HL-60 (cell line): ENCODE results near the gene DOK6.

Experiments
- CTCF ChIP-seq: IDR thresholded peaks from one replicate; pipeline ENCODE4 v1.5.1; 2011; ENCODE audit warnings: low read length, control low read depth, inconsistent platforms; ENCODE audit not compliant: insufficient read depth
- GABPA ChIP-seq: IDR thresholded peaks from 2 replicates; pipeline ENCODE4 v1.6.1; 2012; ENCODE audit warnings: low read depth
- POLR2AphosphoS5 ChIP-seq: IDR thresholded peaks from 2 replicates; pipeline ENCODE4 v1.6.1; 2012; ENCODE audit warnings: low read depth
- REST ChIP-seq: IDR thresholded peaks from 2 replicates; pipeline ENCODE4 v1.6.1; 2012; ENCODE audit warnings: low read depth; ENCODE audit not compliant: insufficient replicate concordance
- SPI1 ChIP-seq: IDR thresholded peaks from 2 replicates; pipeline ENCODE4 v1.6.1; 2012; ENCODE audit warnings: low read depth, mild to moderate bottlenecking, borderline replicate concordance

GRCh38 chr18:69865776-69866175 is 465.1 kb downstream of the DOK6 start:
- TF ChIP-seq CTCF (no peak), POLR2AphosphoS5 (no peak), GABPA (no peak), REST (no peak), SPI1 (no peak)
